HCT116 (cell line): ENCODE measurements around the gene GPC5. TPM values are rescaled to one million over a fixed set of nuclear protein-coding genes. Genes with fewer than 3 reads are reported as not detected.

Experiments used
- ATAC-seq: fragments of 200-7000 bp; cut with Tn5 transposase; 2 replicates; pipeline ENCODE4 v1.9.1; 2020; ENCODE audit warnings: mild to moderate bottlenecking, moderate library complexity
- BruUV-seq: library from RNA; stranded (reverse); fragments of 400-500 nt; replicated peaks from 2 replicates; lab custom pipeline; 2021; lab: Mats Ljungman, UMichigan
- CTCF ChIA-PET: fragments of 300-600 bp; sonication (Branson Sonifier 250); formaldehyde crosslinking; loops from one replicate; lab custom pipeline; 2021; ENCODE audit warnings: antibody characterized with exemption; lab: Charles Lee
- POLR2A ChIA-PET: fragments of 300-600, 350-600 bp; sonication (Branson Sonifier 250); formaldehyde crosslinking; loops from one replicate; lab custom pipeline; 2021; ENCODE audit warnings: antibody characterized with exemption; lab: Charles Lee
- RAD21 ChIA-PET, 2 experiments: fragments of 300-600 bp; sonication (Branson Sonifier 250); formaldehyde crosslinking; loops; one replicate each; lab custom pipeline; 2023; ENCODE audit warnings: low total read pairs in 2 of 2; ENCODE audit not compliant: uncharacterized antibody in 2 of 2, unreplicated experiment in 2 of 2, low non-redundant PET in 1 of 2; lab: Charles Lee
- DNase-seq: peaks from one replicate; pipeline ENCODE4 v3.0.0-alpha.2; 2010; ENCODE audit warnings: low read depth, low spot score
- H2AFZ ChIP-seq: fragments of 200-600 bp; shearing (Covaris generic), sonication (generic); 2 replicates; pipeline ENCODE4 v1.6.1; 2017; ENCODE audit warnings: low read depth, mixed run types, mixed read lengths, antibody characterized with exemption, low read length; ENCODE audit not compliant: poor library complexity, severe bottlenecking
- H3K27ac ChIP-seq: 2 replicates; pipeline ENCODE4 v1.5.1; 2012; ENCODE audit warnings: low read depth, low read length
- H3K27me3 ChIP-seq: fragments of 200-600 bp; sonication (generic); 2 replicates; pipeline ENCODE4 v1.6.1; 2016; ENCODE audit warnings: mixed run types, low read length, mixed read lengths; ENCODE audit not compliant: insufficient read depth
- H3K36me3 ChIP-seq, 2 experiments: fragments of 200-500 bp in 1 of 2; fragments of 200-600 bp in 1 of 2; sonication (Bioruptor generic) in 1 of 2; sonication (generic) in 1 of 2; 2 replicates each; pipeline versions ENCODE4 v1.5.1 to v1.6.1; 2014 to 2016; ENCODE audit warnings: low read length in 2 of 2, inconsistent platforms in 1 of 2, mixed read lengths in 1 of 2, mixed run types in 1 of 2; ENCODE audit not compliant: insufficient read depth in 2 of 2, control insufficient read depth in 1 of 2
- H3K4me1 ChIP-seq, 2 experiments: fragments of 200-600 bp in 1 of 2; sonication (generic) in 1 of 2; 2 replicates each; pipeline versions ENCODE4 v1.5.1 to v1.6.1; 2012 to 2017; ENCODE audit warnings: low read length in 2 of 2, inconsistent platforms in 1 of 2, mild to moderate bottlenecking in 1 of 2, mixed read lengths in 1 of 2, mixed run types in 1 of 2, moderate library complexity in 1 of 2; ENCODE audit not compliant: insufficient read depth in 2 of 2, control insufficient read depth in 1 of 2
- H3K4me2 ChIP-seq: fragments of 200-600 bp; sonication (generic); 2 replicates; pipeline ENCODE4 v1.6.1; 2017; ENCODE audit warnings: mixed run types, low read length, mixed read lengths
- H3K4me3 ChIP-seq, 2 experiments: fragments of 200-600 bp in 1 of 2; sonication (generic) in 1 of 2; replicated peaks in 1 of 2; 2 replicates each; pipeline ENCODE4 v1.5.1; 2011 to 2016; ENCODE audit warnings: low read length in 2 of 2, control low read depth in 1 of 2, low read depth in 1 of 2, mild to moderate bottlenecking in 1 of 2, mixed read lengths in 1 of 2, mixed run types in 1 of 2
- H3K79me2 ChIP-seq: fragments of 200-600 bp; sonication (generic); 2 replicates; pipeline ENCODE4 v1.6.1; 2017; ENCODE audit warnings: mild to moderate bottlenecking, mixed run types, low read length, moderate library complexity, mixed read lengths; ENCODE audit not compliant: insufficient read depth
- H3K9ac ChIP-seq: fragments of 200-600 bp; sonication (generic); 2 replicates; pipeline ENCODE4 v1.6.1; 2016; ENCODE audit warnings: low read length, mixed read lengths
- H3K9me2 ChIP-seq: fragments of 200-600 bp; sonication (generic), shearing (Covaris generic); 2 replicates; pipeline ENCODE4 v1.6.1; 2017; ENCODE audit warnings: mixed run types, mild to moderate bottlenecking, moderate library complexity; ENCODE audit not compliant: insufficient read depth
- H3K9me3 ChIP-seq, 2 experiments: fragments of 200-500 bp in 1 of 2; fragments of 200-600 bp in 1 of 2; sonication (Bioruptor generic) in 1 of 2; sonication (generic) in 1 of 2; 2 replicates each; pipeline ENCODE4 v1.6.1; 2014 to 2017; ENCODE audit warnings: low read length in 2 of 2, mixed read lengths in 2 of 2, inconsistent platforms in 1 of 2, low read depth in 1 of 2, mild to moderate bottlenecking in 1 of 2, mixed run types in 1 of 2, moderate library complexity in 1 of 2; ENCODE audit not compliant: control insufficient read depth in 1 of 2, insufficient read depth in 1 of 2
- H4K20me1 ChIP-seq: fragments of 200-600 bp; sonication (generic), shearing (Covaris generic); 2 replicates; pipeline ENCODE4 v1.6.1; 2017; ENCODE audit warnings: mixed run types, mild to moderate bottlenecking, moderate library complexity; ENCODE audit not compliant: insufficient read depth
- CBX3 ChIP-seq: IDR thresholded peaks from 2 replicates; pipeline ENCODE4 v1.6.1; 2012; ENCODE audit warnings: low read depth
- CEBPB ChIP-seq: IDR thresholded peaks from 2 replicates; pipeline ENCODE4 v1.6.1; 2012; ENCODE audit warnings: low read depth
- EGR1 ChIP-seq: IDR thresholded peaks from 2 replicates; pipeline ENCODE4 v1.6.1; 2012; ENCODE audit warnings: low read depth
- ELF1 ChIP-seq: IDR thresholded peaks from 2 replicates; pipeline ENCODE4 v1.6.1; 2012; ENCODE audit warnings: low read depth, borderline replicate concordance
- EZH2 ChIP-seq: fragments of 200-600 bp; sonication (generic); IDR thresholded peaks from 2 replicates; pipeline ENCODE4 v1.6.1; 2017; ENCODE audit warnings: antibody characterized with exemption, mixed run types
- EZH2phosphoT487 ChIP-seq: fragments of 200-600 bp; IDR thresholded peaks from 2 replicates; pipeline ENCODE4 v1.6.1; 2018; ENCODE audit warnings: antibody characterized with exemption, borderline replicate concordance
- FOSL1 ChIP-seq: IDR thresholded peaks from 2 replicates; pipeline ENCODE4 v1.6.1; 2012; ENCODE audit warnings: low read depth
- POLR2A ChIP-seq: IDR thresholded peaks from 2 replicates; pipeline ENCODE4 v1.7.0; 2011; ENCODE audit warnings: borderline replicate concordance; ENCODE audit not compliant: insufficient read depth, insufficient read length; ENCODE audit errors: extremely low read depth
- POLR2AphosphoS5 ChIP-seq: IDR thresholded peaks from 2 replicates; pipeline ENCODE4 v1.6.1; 2011; ENCODE audit warnings: mild to moderate bottlenecking, low read depth, low read length, moderate library complexity
- RAD21 ChIP-seq: IDR thresholded peaks from 2 replicates; pipeline ENCODE4 v1.6.1; 2012; ENCODE audit warnings: low read depth, mild to moderate bottlenecking
- SIN3A ChIP-seq: IDR thresholded peaks from 2 replicates; pipeline ENCODE4 v1.6.1; 2012; ENCODE audit warnings: low read depth
- SRF ChIP-seq: IDR thresholded peaks from 2 replicates; pipeline ENCODE4 v1.6.1; 2012; ENCODE audit warnings: low read depth
- ZNF274 ChIP-seq: fragments of 200-500 bp; sonication (Bioruptor generic); IDR thresholded peaks from 2 replicates; pipeline ENCODE4 v1.6.1; 2014; ENCODE audit warnings: mild to moderate bottlenecking, low read depth, low read length, inconsistent platforms
- intact Hi-C: fragments of 100-400 bp; cut with micrococcal nuclease; formaldehyde crosslinking; loops from 2 replicates; pipeline ENCODE4 v1.10.0; 2022
- total RNA-seq: library from RNA; stranded (reverse); gene quantifications from one replicate; pipeline ENCODE4 v1.2.1, GENCODE V29; 2021; ENCODE audit not compliant: unreplicated experiment
- TF ChIP-seq, protein P1 (sequence below): IDR thresholded peaks from 2 replicates; pipeline ENCODE4 v1.6.1; 2012
- TF ChIP-seq, protein P2 (sequence below): IDR thresholded peaks from 2 replicates; pipeline ENCODE4 v1.6.1; 2012
- TF ChIP-seq, protein P3 (sequence below): IDR thresholded peaks from 2 replicates; pipeline ENCODE4 v1.6.1; 2012; ENCODE audit warnings: low read depth

The GPC5 gene
- total RNA-seq, 1 experiment from 2014 or later = not detected

DNA sequence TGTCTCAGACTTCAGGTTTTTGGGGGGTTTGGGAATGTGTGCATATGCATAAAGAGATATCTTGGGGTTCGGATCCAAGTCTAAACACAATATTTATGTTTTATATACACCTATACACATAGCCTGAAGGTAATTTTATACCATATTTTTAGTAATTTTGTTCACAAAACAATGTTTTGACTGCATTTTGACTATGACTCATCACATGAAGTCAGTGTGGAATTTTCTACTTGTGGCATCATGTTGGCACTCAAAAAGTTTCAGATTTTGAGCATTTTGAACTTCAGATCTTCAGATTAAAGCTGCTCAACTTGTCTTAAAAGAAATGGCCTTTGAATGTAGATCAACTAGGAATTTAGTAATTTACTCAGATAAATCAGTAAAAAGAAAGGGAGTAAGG lies 1115.3 kb downstream of the GPC5 start:
- ChIA-PET RAD21 (no interaction called here), CTCF (no interaction called here), POLR2A (no interaction called here)
- no peak overlapping the region for H2AFZ ChIP-seq
- no peak overlapping the region for H3K9ac ChIP-seq
- no peak overlapping the region for H3K4me2 ChIP-seq
- H3K9me3 ChIP-seq = peaks cover 6 to 25% of the 10 kb centered on the region in 2 experiments; a peak in 2 of 4 replicates
- intact Hi-C loops = no loop called here
- H3K9me2 ChIP-seq = no peaks in the 10 kb centered on the region
- DNase-seq (no peak), ATAC-seq (no peak)
- no peaks in the 10 kb centered on the region for H4K20me1 ChIP-seq
- H3K79me2 ChIP-seq = no peaks in the 10 kb centered on the region
- no peak for TF ChIP-seq POLR2AphosphoS5
- H3K4me1 ChIP-seq = no peaks in the 10 kb centered on the region
- H3K27ac ChIP-seq = no peak overlapping the region
- H3K4me3 ChIP-seq = no peak overlapping the region
- BruUV-seq = no TSS peak
- H3K36me3 ChIP-seq = no peaks in the 10 kb centered on the region
- H3K27me3 ChIP-seq = no peaks in the 10 kb centered on the region

DNA sequence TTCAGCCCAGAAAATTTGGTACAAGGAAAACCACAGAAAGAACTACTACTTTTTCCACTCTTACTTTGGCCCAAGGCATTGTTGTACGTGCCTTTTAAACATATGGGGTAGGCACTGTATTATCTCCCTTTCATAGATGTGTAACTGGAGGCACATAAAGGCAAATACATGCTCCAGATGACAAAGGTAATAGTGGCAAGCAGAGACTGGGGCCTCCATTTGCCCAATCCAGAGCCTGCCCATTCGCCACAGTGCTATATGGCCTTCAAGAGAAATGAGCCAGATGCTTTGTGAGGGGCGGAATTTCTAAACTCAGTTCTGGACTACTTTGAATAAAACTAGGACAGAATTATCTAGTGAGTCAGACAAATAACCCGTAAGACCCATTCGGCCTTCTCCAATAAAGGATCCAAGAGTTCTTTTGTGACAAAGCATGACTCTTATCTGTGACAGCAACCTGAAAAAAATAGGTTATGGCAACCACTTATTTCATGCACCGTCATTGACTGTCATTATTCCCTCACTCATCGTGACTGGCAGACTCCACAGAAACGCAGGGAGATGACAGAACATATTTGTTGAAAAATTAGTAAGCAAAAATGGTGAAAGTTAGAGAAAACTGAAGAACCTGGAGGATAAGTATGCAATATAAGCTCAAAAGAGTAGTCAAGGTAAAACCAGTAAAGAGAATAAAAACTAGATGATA lies 1116.2 kb downstream of the GPC5 start:
- CTCF ChIA-PET = no interaction called here
- peaks cover 3 to 23% of the 10 kb centered on the region in 2 experiments; a peak in 2 of 4 replicates for H3K9me3 ChIP-seq
- H3K9ac ChIP-seq = no peak overlapping the region
- no peaks in the 10 kb centered on the region for H3K36me3 ChIP-seq
- POLR2A ChIA-PET = no interaction called here
- intact Hi-C loops = no loop called here
- BruUV-seq = no TSS peak
- H3K27ac ChIP-seq = no peak overlapping the region
- no peaks in the 10 kb centered on the region for H4K20me1 ChIP-seq
- no peak overlapping the region for H3K4me3 ChIP-seq
- DNase-seq = no peak
- ATAC-seq = no peak
- no peak overlapping the region for H2AFZ ChIP-seq
- no peaks in the 10 kb centered on the region for H3K9me2 ChIP-seq
- RAD21 ChIA-PET = no interaction called here
- H3K4me2 ChIP-seq = no peak overlapping the region
- H3K4me1 ChIP-seq = no peaks in the 10 kb centered on the region
- no peaks in the 10 kb centered on the region for H3K79me2 ChIP-seq
- no peaks in the 10 kb centered on the region for H3K27me3 ChIP-seq
- TF ChIP-seq EGR1 = no peak
- no peak for TF ChIP-seq SRF
- no peak for TF ChIP-seq RAD21
- TF ChIP-seq EZH2phosphoT487 = no peak
- TF ChIP-seq, protein P1, sequence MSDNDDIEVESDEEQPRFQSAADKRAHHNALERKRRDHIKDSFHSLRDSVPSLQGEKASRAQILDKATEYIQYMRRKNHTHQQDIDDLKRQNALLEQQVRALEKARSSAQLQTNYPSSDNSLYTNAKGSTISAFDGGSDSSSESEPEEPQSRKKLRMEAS = no peak
- no peak for TF ChIP-seq CEBPB
- TF ChIP-seq POLR2A = no peak
- TF ChIP-seq ZNF274 = no peak
- TF ChIP-seq EZH2 = no peak
- TF ChIP-seq ELF1 = no peak
- TF ChIP-seq, protein P2, sequence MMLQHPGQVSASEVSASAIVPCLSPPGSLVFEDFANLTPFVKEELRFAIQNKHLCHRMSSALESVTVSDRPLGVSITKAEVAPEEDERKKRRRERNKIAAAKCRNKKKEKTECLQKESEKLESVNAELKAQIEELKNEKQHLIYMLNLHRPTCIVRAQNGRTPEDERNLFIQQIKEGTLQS = no peak
- no peak for TF ChIP-seq FOSL1
- TF ChIP-seq, protein P3, sequence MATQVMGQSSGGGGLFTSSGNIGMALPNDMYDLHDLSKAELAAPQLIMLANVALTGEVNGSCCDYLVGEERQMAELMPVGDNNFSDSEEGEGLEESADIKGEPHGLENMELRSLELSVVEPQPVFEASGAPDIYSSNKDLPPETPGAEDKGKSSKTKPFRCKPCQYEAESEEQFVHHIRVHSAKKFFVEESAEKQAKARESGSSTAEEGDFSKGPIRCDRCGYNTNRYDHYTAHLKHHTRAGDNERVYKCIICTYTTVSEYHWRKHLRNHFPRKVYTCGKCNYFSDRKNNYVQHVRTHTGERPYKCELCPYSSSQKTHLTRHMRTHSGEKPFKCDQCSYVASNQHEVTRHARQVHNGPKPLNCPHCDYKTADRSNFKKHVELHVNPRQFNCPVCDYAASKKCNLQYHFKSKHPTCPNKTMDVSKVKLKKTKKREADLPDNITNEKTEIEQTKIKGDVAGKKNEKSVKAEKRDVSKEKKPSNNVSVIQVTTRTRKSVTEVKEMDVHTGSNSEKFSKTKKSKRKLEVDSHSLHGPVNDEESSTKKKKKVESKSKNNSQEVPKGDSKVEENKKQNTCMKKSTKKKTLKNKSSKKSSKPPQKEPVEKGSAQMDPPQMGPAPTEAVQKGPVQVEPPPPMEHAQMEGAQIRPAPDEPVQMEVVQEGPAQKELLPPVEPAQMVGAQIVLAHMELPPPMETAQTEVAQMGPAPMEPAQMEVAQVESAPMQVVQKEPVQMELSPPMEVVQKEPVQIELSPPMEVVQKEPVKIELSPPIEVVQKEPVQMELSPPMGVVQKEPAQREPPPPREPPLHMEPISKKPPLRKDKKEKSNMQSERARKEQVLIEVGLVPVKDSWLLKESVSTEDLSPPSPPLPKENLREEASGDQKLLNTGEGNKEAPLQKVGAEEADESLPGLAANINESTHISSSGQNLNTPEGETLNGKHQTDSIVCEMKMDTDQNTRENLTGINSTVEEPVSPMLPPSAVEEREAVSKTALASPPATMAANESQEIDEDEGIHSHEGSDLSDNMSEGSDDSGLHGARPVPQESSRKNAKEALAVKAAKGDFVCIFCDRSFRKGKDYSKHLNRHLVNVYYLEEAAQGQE = no peak
- no peak for TF ChIP-seq CBX3
- TF ChIP-seq SIN3A = no peak
